HG03103 (cell line): ENCODE results near the gene MLXIP.

Source experiments
- ATAC-seq: cut with Tn5 transposase; IDR thresholded peaks from one replicate; pipeline ENCODE4 v1.9.1; 2021; ENCODE audit warnings: low read depth; ENCODE audit not compliant: unreplicated experiment

MLXIP gene

GRCh38 chr12:122123051-122123760, 44.6 kb downstream of the MLXIP start:
- ATAC-seq = no peak

GRCh38 chr12:122123761-122124145, 45.2 kb downstream of the MLXIP start:
- no peak for ATAC-seq

GRCh38 chr12:122124370-122124769, 45.8 kb downstream of the MLXIP start:
- no peak for ATAC-seq

GRCh38 chr12:122125452-122126341, 47.1 kb downstream of the MLXIP start:
- no peak for ATAC-seq

- no peak for ATAC-seq
These were observed 47.7 kb downstream of the MLXIP start for GRCh38 chr12:122126342-122126635.

- no peak for ATAC-seq
These were observed 48.4 kb downstream of the MLXIP start for GRCh38 chr12:122126713-122127597.

GRCh38 chr12:122127839-122128238, 49.3 kb downstream of the MLXIP start:
- ATAC-seq = no peak

GRCh38 chr12:122128481-122128880, 49.9 kb downstream of the MLXIP start:
- no peak for ATAC-seq

- no peak for ATAC-seq
These were observed 50.6 kb downstream of the MLXIP start for GRCh38 chr12:122129131-122129530.

GRCh38 chr12:122130150-122130549, 51.6 kb downstream of the MLXIP start:
- ATAC-seq = no peak

GRCh38 chr12:122133192-122133950, 54.8 kb downstream of the MLXIP start:
- ATAC-seq = no peak

- ATAC-seq = no peak
These were observed 57.0 kb downstream of the MLXIP start for GRCh38 chr12:122135437-122136031.

- no peak for ATAC-seq
These were observed 58.7 kb downstream of the MLXIP start for GRCh38 chr12:122137229-122137628.

- no peak for ATAC-seq
These were observed 59.1 kb downstream of the MLXIP start for GRCh38 chr12:122137681-122138080.

- no peak for ATAC-seq
These were observed 59.6 kb downstream of the MLXIP start for GRCh38 chr12:122138181-122138580.

GRCh38 chr12:122138616-122139015, 60.1 kb downstream of the MLXIP start:
- no peak for ATAC-seq

- no peak for ATAC-seq
These were observed 60.7 kb downstream of the MLXIP start for GRCh38 chr12:122139266-122139665.

GRCh38 chr12:122139941-122140340, 61.4 kb downstream of the MLXIP start:
- ATAC-seq = no peak

- no peak for ATAC-seq
These were observed 62.1 kb downstream of the MLXIP start for GRCh38 chr12:122140467-122141257.
